Measurements from ENCODE around the gene PGF.
A peak's percentile ranks its signal among the peaks of the same experiment; 100 is the strongest.

The PGF gene

DNA sequence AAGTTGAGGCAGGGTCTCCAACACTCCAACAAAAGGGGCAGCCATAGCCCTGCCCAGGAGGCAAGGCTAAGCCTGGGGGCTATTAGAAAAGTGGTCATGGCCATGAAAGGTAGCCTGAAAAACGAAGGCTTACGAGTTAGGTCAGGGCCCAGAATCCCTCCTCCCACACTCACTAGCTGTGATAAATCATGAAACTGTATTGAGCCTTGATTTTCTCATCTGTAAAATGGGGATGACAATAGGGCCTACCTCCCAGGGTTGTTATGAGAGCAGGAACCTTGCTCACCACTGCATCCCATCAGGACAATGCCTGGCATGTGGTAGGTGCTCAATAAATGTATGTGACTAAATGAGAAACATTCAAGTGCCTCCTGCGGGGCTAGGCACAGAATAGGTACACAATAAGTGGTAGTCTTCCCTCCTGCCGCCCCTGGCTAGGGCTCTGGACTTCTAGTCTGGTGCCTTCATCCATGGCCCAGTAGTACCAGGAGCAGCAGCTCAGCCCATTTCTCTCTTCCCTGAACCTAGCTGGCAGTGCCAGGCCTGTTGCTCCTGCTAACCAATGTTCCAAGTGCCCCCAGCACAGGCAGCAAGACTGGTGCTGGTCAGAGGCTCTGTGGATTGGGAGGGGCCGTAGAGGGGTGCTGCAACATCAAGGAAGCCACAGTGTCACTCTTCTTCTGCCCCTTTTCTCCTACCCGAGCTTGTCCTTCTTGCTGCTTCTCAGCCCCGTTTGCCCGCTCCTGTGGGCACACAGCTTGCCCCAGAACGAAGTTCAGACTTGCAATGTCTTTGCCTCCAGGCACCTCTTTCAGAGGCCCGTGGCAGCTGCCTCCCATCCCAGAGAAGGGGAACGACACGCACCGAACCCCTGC lies 7.8 kb downstream of the PGF start:
- no peak overlapping the region for H3K27ac Mint-ChIP-seq
- no peak overlapping the region for H3K4me3 Mint-ChIP-seq
- no peaks in the 10 kb centered on the region for H3K36me3 Mint-ChIP-seq
- ATAC-seq (ENCODE audit: low read depth) (no peak), DNase-seq (ENCODE audit: low spot score in 2 of 2) (no peak)
- no peaks in the 10 kb centered on the region for H3K9me3 Mint-ChIP-seq
- peaks cover 16% of the 10 kb centered on the region for H3K4me1 Mint-ChIP-seq
- H3K27me3 Mint-ChIP-seq, result peaks cover 5% of the 10 kb centered on the region

DNA sequence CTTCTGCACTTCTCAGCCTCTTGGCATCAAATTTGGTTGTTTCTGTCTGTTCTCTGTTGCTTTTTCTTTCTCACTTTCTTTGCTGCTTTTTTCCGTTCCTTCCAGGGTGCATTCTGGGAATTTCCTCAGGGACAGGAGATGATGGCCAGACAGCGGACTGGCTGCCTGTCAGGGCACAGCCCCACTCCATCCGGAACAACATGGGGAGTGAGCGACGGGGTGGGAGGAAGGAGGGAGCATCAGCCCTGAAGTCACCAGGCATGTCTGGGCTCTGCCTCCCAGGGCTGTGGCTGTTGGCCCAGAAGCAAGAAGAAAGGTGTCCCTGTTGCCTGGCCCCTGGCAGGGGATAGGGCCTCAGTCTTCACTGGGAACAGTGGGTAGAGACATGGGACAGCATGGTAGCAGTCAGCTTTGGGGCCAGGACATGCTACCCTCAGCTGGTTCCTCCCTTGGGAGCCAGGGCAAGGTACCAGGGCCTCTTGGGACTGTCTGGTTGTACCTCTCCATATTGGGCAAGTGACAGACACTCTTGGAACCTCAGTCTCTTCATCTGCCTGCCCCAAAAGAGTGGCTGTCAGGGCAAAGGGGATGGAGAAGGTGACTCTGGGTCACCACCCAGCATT lies 8.6 kb downstream of the PGF start:
- Mint-ChIP-seq H3K4me3 (peak overlapping the region; percentile 51), H3K4me1 (peaks cover 23% of the 10 kb centered on the region), H3K9me3 (no peaks in the 10 kb centered on the region), H3K27ac (no peak overlapping the region), H3K27me3 (peaks cover 5% of the 10 kb centered on the region), H3K36me3 (no peaks in the 10 kb centered on the region)
- DNase-seq (ENCODE audit: low spot score in 2 of 2), result no peak
- peak; percentile 21 for ATAC-seq (ENCODE audit: low read depth)

DNA sequence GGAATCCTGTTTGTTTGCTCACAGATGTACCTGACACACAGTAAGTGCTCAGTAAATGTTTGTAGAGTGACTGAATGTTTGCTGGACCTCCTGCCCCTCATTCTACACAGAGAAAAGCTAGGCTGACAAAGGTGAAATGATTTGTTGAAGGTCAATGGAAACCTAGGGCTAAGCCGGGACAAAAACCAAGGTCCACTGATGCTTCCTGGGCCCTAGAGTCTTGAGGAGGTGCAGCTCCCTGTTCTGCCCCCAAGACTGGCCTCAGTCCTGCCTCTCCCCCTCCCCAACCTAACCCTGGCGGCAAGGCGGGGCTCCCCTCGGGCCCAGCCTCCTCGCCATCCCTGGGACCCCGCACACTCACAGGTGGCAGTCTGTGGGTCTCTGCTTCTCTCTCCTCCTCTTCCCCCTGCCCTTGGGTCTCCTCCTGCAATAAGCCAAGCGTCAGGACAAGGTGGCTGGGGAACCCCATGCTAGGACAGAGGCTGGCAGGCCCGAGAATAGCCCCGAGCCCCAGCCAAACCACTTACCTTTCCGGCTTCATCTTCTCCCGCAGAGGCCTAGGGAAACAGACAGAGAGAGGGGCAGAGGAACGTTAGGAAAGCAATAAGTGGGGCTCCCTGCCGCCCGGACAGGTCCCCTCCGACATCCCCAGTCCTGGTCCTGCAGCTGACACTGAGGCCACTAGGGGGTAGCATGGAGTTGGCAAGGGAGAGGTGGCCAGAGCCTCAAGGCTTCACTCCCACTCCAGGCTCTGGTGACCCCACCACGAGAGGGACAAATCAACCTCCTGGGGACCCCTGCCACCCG lies 9.3 kb downstream of the PGF start:
- peak overlapping the region; percentile 10 for H3K27ac Mint-ChIP-seq
- ATAC-seq (ENCODE audit: low read depth), result peak; percentile 73
- peaks cover 27% of the 10 kb centered on the region for H3K4me1 Mint-ChIP-seq
- H3K9me3 Mint-ChIP-seq, result no peaks in the 10 kb centered on the region
- no peaks in the 10 kb centered on the region for H3K36me3 Mint-ChIP-seq
- peak overlapping the region; percentile 9 for H3K4me3 Mint-ChIP-seq
- H3K27me3 Mint-ChIP-seq, result peaks cover 5% of the 10 kb centered on the region
- peak; percentile 72 to 78 for DNase-seq (ENCODE audit: low spot score in 2 of 2)

DNA sequence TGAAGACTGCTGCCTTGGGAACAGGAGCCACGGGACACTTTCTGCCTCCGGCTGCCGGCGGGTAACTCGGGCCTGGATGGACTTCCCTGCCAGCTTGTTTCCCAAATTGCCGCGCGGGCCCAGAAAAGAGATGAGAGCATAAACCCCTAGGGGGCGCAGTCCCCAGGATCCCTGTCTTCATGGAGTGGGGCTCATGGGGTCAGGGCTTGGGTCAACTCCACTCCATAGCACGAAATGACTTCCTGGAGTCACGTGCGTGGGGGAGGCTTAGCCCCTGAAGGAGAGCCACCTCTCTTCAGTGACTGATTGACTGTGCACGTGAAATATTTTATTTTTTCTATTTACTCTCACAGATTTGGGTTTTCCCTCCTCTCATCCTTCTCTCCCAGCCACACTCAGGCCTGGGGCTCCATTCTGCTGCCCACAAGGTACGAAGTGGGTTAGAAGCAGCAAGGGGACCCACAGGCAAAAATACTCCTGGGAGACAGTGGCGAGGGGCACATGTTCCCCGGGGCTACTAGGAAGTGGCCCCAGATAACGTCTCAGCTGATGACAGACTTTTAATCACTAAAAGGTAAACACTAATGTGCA lies 10.0 kb downstream of the PGF start:
- H3K4me1 Mint-ChIP-seq, result peaks cover 29% of the 10 kb centered on the region
- H3K4me3 Mint-ChIP-seq, result no peak overlapping the region
- DNase-seq (ENCODE audit: low spot score in 2 of 2) (no peak), ATAC-seq (ENCODE audit: low read depth) (no peak)
- H3K27me3 Mint-ChIP-seq, result peaks cover 5% of the 10 kb centered on the region
- no peaks in the 10 kb centered on the region for H3K36me3 Mint-ChIP-seq
- no peak overlapping the region for H3K27ac Mint-ChIP-seq
- no peaks in the 10 kb centered on the region for H3K9me3 Mint-ChIP-seq

DNA sequence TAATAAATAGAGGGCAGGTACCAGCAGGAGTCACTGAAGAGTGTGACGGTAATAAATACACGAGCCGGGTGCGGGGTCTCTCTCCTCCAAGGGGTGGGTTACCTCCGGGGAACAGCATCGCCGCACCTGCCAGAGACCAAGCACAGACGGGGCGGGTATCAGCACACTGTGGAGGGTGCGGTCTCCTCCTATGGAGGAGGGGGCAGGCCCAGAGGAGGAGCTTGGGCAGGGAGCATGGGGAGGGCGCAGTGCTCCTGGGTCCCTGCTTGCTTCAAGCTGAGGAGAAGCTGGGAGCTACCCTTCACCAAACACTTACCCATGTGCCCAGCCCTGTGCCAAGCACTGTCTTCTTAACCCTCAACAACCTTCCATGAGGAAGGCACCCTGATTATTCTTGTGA lies 12.8 kb downstream of the PGF start:
- ATAC-seq (ENCODE audit: low read depth), result no peak
- H3K36me3 Mint-ChIP-seq, result no peaks in the 10 kb centered on the region
- peak overlapping the region; percentile 91 for H3K27ac Mint-ChIP-seq
- H3K9me3 Mint-ChIP-seq, result no peaks in the 10 kb centered on the region
- DNase-seq (ENCODE audit: low spot score in 2 of 2), result no peak
- H3K4me3 Mint-ChIP-seq, result peak overlapping the region; percentile 71
- no peaks in the 10 kb centered on the region for H3K27me3 Mint-ChIP-seq
- H3K4me1 Mint-ChIP-seq, result peaks cover 45% of the 10 kb centered on the region

DNA sequence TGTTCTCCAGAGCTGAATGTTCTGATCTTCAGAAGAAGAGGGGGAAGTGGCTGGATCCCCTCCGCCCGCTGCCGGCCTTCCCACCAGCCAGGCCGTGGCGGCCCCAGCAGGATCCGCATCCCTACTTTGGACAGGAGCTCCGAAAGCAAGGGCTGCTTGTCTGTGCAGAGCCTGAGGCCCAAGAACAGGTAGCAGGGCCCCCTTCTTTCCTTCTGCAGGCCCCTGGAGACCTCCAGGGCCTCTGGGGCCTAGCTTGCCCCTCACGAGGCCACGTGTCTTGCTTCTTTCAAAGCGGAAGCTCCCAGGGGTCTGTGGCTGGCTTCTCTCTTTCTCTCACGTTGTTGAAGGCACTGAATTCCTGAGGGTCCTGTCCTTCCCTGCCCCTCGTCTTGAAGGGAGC lies 13.2 kb downstream of the PGF start:
- H3K9me3 Mint-ChIP-seq, result no peaks in the 10 kb centered on the region
- DNase-seq (ENCODE audit: low spot score in 2 of 2) (no peak), ATAC-seq (ENCODE audit: low read depth) (no peak)
- no peaks in the 10 kb centered on the region for H3K36me3 Mint-ChIP-seq
- no peaks in the 10 kb centered on the region for H3K27me3 Mint-ChIP-seq
- H3K4me1 Mint-ChIP-seq, result peaks cover 45% of the 10 kb centered on the region
- peak overlapping the region; percentile 71 for H3K4me3 Mint-ChIP-seq
- peak overlapping the region; percentile 91 for H3K27ac Mint-ChIP-seq

DNA sequence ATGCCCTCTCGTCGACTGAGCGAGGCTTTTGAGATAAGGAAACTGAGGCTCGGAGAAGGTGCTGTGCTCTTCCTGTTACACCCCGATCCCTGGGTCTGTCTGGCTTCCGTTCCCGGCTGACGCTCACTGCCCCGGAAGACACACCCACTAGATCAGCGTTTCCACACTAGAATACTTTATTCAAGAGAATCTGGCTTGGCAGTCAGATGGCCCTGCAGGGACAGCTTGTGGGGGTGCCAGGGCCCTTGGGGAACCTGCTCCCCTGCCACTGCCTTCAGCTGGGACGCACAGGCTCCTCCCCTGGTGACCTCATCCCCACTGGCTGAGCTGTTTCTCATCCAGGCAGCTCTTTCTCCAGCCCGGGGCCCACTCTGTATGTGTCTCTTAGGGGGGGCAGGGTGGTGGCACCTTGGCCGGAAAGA lies 13.7 kb downstream of the PGF start:
- Mint-ChIP-seq H3K4me3 (peak overlapping the region; percentile 71), H3K4me1 (peaks cover 42% of the 10 kb centered on the region), H3K27ac (peak overlapping the region; percentile 91), H3K9me3 (no peaks in the 10 kb centered on the region), H3K36me3 (no peaks in the 10 kb centered on the region), H3K27me3 (no peaks in the 10 kb centered on the region)
- peak; percentile 19 for ATAC-seq (ENCODE audit: low read depth)
- DNase-seq (ENCODE audit: low spot score in 2 of 2), result no peak

DNA sequence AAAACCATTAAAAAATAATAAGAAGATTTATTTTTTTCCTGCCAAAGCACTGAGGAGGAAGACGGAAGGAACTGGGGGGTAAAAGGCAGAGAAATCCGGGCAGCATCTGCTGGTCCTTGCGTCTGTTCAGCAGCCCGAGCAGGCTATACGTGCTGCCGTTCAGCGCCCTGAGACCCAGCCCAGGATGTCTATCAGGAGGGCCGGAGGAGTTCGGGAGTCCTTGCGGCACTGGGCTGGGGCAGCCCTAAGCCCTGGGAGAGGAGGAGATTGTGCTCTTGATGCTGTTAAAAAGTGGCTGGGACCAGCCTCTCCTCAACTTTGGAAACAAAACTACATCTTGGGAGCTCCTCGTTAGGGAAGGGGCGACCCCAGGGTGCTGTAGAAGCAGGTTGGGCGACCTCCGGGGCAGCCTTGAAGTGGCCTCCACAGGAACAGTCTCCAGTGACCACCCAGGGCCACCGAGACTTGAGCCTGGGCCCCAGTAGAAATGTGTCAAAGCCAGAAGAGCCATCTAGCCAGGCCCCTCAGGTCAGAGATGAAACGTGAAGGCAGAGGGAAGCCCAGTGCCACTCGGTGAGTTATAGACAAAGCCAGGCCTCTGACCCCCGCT lies 14.3 kb downstream of the PGF start:
- H3K36me3 Mint-ChIP-seq, result no peaks in the 10 kb centered on the region
- H3K4me1 Mint-ChIP-seq, result peaks cover 37% of the 10 kb centered on the region
- H3K27ac Mint-ChIP-seq, result peak overlapping the region; percentile 91
- DNase-seq (ENCODE audit: low spot score in 2 of 2) (no peak), ATAC-seq (ENCODE audit: low read depth) (no peak)
- no peaks in the 10 kb centered on the region for H3K9me3 Mint-ChIP-seq
- H3K4me3 Mint-ChIP-seq, result peak overlapping the region; percentile 71
- no peaks in the 10 kb centered on the region for H3K27me3 Mint-ChIP-seq

DNA sequence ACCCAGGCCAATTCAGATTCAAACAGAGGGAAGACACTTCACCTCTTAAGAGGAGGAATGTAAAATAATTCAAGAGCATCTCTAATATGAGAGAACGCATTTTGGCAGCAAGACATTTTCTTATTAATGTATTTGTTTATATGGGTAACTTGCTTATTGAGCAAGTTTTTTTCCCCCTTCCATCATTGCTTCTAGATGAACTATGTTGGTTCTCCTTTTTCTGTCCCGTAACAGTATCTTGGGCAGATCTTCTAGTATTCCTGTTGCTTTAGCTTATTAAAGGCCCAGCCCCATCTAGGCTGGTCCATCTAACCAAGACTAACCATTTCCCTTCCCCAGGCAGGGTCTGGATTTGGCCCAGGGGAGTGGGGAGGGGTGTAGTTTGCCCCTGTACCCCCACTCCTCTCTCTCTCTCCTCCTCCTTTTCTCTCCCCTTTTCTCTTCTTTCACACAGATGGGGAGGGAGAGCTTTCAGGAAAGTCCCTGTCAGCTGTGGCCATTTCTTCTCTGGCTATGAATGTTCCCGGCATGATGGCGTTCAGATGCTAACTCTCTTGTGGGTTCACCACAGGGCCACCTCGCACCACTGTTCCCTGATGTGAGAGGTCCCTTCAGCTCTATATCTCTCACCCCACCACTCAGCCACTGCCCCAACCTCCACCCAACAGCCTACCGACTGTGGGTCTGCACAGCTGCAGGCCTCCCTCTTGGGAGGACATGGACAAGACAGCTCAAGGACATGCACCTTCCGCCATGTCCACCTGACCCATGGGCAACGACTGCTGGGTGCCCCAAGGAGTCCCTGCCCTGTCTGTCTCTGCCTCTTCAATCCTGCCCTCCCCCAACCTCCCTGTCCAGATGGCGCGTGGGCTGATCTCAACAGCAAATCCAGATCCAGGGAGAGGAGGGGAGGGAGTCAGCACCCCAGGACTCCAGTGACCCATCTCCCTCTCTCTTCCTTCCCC lies 16.6 kb downstream of the PGF start:
- no peak for ATAC-seq (ENCODE audit: low read depth)
- H3K4me1 Mint-ChIP-seq, result peaks cover 42% of the 10 kb centered on the region

DNA sequence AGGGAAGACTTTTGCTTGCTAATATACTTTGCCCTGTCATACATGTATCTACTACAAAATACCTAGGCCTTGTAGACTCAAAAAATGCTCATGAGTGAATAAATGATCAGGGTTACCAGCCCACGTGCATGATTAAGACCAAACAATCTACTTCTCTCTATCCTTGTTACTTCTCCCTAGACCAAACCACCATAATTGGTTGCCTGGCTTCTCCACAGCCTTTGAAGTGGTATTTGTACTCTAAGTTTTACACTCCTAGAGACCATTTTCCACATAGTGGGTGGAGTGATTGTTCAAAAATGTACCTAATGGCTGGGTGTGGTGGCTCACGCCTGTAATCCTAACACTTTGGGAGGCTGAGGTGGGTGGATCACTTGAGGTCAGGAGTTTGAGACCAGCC lies 18.2 kb downstream of the PGF start:
- no peaks in the 10 kb centered on the region for H3K36me3 Mint-ChIP-seq
- H3K27me3 Mint-ChIP-seq, result peaks cover 1% of the 10 kb centered on the region
- no peak for DNase-seq (ENCODE audit: low spot score in 2 of 2)
- no peak overlapping the region for H3K27ac Mint-ChIP-seq
- H3K4me1 Mint-ChIP-seq, result peaks cover 37% of the 10 kb centered on the region
- ATAC-seq (ENCODE audit: low read depth), result no peak
- H3K9me3 Mint-ChIP-seq, result no peaks in the 10 kb centered on the region
- no peak overlapping the region for H3K4me3 Mint-ChIP-seq

More for the DNA sequence above, 16.6 kb downstream of the PGF start:
- DNase-seq (ENCODE audit: low spot score in 2 of 2), result no peak
- H3K9me3 Mint-ChIP-seq, result no peaks in the 10 kb centered on the region
- H3K27ac Mint-ChIP-seq, result no peak overlapping the region
- H3K4me3 Mint-ChIP-seq, result no peak overlapping the region
- H3K36me3 Mint-ChIP-seq, result no peaks in the 10 kb centered on the region
- no peaks in the 10 kb centered on the region for H3K27me3 Mint-ChIP-seq

DNA sequence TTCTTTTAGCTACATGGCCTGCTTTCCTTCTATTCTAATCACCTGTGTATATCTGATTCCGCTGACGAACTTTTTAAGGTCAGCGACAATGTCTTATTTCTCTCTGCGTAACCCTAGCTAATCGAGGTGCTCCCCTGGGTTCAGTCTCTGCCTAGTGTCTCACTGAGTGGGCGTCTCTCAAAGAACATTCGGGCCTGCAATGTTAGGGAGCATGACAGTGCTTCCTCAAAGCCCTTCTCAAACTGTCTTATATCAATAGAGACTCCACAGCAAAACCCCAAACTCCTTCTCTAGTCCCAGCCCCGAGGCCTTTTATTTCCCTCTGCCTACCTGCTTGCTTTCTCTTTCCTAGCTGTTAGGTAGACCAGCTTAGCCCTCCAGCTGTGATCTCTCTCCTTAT lies 18.7 kb downstream of the PGF start:
- Mint-ChIP-seq H3K4me1 (peaks cover 32% of the 10 kb centered on the region), H3K27ac (no peak overlapping the region), H3K4me3 (no peak overlapping the region), H3K27me3 (peaks cover 1% of the 10 kb centered on the region), H3K36me3 (no peaks in the 10 kb centered on the region), H3K9me3 (no peaks in the 10 kb centered on the region)
- ATAC-seq (ENCODE audit: low read depth) (no peak), DNase-seq (ENCODE audit: low spot score in 2 of 2) (no peak)

DNA sequence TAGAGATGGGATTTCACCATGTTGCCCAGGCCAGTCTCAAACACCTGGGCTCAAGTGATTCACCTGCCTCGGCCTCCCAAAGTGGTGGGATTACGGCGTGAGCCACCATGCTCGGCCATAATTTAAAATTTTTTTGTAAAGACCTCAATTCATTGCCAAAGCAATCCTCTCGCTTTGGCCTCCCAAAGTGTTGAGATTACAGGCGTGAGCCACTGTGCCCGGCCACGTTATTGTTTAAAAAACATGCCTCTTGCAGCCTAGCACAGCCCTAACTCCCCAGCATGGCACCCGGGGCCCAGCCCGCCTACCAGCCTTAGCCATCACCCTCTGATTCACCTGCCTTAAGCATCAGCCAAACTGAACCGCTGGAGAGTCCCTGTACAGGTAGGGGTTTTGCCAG lies 19.2 kb downstream of the PGF start:
- peaks cover 3% of the 10 kb centered on the region for H3K27me3 Mint-ChIP-seq
- no peak for DNase-seq (ENCODE audit: low spot score in 2 of 2)
- no peak overlapping the region for H3K27ac Mint-ChIP-seq
- no peak overlapping the region for H3K4me3 Mint-ChIP-seq
- ATAC-seq (ENCODE audit: low read depth), result no peak
- no peaks in the 10 kb centered on the region for H3K9me3 Mint-ChIP-seq
- H3K4me1 Mint-ChIP-seq, result peaks cover 29% of the 10 kb centered on the region
- no peaks in the 10 kb centered on the region for H3K36me3 Mint-ChIP-seq

DNA sequence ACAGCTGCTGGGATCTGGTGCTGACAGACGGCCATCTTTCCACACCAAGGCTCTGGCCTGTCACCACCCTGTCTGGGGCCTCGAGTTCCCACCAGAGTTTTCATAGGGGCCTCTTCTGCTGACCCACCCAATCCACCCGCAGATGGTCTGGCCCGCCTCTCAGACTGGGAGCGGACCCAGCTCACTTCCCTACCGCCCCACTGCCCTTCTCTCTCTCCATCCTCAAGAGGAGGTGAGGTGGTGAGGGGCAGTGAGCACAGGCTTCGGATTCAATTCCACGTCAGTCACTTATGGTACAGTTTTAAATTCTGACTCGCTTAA lies 20.1 kb downstream of the PGF start:
- no peak for DNase-seq (ENCODE audit: low spot score in 2 of 2)
- no peak overlapping the region for H3K27ac Mint-ChIP-seq
- no peaks in the 10 kb centered on the region for H3K36me3 Mint-ChIP-seq
- no peak for ATAC-seq (ENCODE audit: low read depth)
- H3K27me3 Mint-ChIP-seq, result peaks cover 3% of the 10 kb centered on the region
- peaks cover 27% of the 10 kb centered on the region for H3K4me1 Mint-ChIP-seq
- no peaks in the 10 kb centered on the region for H3K9me3 Mint-ChIP-seq
- no peak overlapping the region for H3K4me3 Mint-ChIP-seq
